NCI-H2171 (cell line): Measurements from ENCODE around the gene SLC2A6.

Experiments
- DNase-seq: peaks from one replicate; lab custom pipeline; 2025; lab: John Stamatoyannopoulos, UW

The SLC2A6 gene

DNA sequence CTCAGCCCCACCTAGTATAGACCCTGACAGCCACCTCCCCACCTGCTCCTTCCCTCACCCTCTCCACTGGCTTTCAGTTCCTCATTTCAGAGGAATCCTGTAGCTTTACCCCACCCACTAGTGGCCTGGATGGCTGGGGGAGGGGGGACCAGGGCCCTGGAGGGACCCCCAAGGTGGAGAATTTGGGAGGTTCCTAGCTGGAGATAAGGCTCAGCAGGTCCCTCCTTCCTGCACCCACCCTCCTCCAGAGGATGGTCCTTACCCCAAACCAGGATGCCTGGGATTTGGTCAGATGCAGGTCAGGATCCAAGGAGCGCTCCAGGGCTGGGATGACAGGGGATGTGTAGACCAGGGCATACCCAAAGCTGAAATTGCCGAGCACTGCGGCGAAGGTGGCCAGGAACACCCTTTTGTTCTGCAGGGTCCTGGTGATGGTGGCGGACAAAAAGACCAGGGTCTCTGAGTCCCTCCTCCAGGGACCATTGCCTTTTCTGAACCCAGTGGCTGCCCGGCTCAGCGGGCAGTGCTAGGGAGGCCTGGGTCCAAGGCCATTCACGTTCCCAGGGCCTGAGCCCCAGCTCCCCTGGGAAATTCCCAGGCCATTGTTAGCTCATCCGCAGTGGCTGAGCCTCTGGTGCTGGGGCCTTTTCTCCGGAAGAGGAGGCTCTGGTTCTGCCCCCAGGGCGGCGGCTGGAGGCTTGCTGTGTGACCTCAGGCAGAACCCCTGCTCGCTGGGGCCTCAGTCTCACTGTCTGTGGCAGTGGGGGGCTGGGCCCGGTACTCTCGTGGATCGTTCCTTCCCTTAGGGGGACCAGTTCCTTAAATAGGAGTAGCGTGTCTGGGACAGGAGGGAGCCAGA lies 678 bp downstream of the SLC2A6 start:
- no peak for DNase-seq

DNA sequence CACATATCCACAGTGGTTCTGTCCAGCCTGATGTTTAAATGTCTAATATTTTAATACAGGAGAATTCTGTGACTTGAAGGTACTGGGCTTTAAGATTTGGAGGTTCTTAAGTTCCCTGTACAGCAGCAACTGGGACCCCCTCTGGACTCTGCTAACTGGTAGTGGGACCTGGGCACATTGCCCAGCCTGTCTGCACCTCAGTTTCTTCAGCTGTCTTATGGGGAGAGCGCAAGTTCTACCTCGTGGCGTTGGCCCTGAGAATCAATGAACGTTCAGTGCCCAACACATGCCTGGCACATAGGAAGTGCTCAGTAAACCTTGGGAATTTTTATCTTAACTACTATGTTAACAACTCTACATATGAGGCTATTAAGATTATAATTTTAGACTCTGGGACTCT lies 1.4 kb downstream of the SLC2A6 start:
- no peak for DNase-seq

DNA sequence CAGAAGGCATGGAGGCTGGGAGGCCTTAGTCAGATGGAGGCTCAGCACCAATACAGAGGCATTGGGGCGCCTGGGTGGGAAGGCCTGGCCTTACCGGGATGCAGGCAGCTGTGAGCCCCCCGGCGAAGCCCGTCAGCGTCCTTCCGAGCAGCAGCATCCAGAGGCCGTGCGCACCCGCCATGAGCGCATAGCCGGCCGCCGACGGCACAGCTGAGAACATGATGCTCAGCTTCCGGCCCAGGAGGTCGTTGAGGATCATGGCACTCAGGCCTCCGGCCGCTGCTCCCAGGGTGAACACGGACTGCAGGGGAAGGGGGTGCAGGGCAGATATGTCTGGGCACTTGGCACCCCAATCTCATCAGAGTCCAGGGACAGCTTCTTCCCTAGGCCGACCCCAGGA lies 2.0 kb downstream of the SLC2A6 start:
- DNase-seq = no peak

DNA sequence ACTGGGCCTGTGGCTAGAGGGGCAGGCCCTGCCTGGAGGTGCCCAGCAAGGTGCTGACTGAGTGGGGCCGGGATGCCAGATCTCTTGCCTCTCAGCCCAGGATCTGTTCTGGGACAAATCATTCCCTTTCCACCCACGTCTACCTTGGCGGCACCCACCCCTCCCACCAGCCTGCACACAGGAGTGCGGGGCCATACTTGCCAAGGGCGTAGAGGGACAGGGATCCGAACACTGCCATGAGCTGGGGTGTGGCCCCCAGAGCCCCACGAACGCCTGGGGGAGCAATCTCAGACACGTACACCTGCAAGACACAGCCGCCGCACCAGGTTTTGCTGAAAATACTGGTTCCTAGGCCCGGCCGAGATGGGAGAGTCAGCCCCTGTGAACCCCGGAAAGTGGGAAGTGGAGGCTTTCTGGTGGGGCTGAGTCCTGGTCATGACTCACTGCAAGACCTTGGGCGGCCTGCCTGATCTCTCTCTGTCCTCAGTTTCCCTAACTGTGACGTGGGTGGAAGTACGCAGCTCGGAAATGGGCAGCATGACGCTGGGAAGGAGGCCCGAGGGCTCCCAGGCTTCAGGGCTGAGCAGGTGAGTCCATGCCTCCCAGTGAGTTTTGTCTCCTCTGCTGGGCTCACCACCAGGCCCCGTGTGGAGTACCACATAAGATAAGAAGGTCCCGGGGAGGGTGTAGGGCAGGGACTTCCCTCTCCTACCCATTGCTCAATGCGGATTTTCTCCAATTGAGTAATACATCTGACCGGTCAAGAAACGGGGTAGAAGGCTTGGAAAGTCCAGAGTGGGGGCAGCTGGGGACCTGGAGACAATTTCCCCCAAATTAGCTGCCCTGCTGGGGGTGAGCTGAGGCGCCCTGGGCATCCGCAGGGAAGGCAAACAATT lies 2.6 kb downstream of the SLC2A6 start:
- DNase-seq = no peak

DNA sequence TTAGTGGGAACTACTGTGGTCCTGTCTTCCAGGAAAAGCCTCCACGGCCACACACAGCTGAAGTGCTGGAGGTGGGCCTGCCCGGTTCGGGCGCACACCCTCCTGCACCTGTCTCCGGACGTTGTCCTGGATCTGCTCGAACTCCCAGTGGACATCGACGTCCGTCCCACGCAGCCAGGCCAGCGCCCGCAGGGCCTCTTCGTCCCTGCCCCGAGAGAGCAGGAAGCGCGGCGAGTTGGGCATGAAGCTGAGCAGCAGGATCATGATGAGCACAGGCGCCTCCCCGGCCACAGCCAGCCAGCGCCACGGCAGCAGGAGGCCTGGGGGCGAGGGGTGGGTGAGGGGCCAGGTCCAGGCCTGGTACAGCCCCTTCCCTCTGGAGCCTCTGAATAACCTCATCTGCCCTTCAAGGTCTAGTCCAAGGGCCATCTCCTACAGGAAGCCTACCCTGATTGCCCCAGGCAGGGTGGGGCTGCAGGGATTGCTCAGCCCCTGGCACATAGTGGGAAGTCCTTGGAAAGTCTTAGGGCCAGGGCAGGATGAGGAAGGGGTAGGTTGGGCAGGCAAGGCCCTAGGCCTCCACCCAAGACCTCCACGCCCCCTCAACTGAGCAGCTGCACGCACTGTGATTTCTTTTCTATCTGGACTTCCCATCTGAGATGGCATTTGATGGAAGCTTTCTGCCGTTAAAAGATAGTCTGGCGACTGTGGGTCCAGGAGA lies 3.4 kb downstream of the SLC2A6 start:
- no peak for DNase-seq

DNA sequence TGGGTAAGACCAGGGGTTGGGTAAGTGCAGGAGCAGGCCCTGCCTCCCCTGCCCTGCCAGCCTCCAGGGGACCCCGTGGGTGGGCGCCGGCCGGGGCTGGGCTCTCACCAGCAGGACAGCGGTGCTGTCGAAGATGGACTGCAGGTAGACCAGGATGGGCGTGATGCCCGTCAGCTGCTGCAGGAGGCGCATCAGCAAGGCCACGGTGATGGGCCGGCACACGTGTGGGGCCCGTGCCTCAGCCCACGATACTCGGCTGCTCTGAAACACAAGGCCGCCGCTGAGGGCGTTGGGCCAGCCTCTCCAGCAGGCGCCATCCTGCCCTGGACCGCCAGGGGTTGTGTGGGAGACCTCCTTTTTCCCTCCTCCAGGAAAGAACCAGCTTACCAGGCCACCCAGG lies 4.0 kb downstream of the SLC2A6 start:
- no peak for DNase-seq

DNA sequence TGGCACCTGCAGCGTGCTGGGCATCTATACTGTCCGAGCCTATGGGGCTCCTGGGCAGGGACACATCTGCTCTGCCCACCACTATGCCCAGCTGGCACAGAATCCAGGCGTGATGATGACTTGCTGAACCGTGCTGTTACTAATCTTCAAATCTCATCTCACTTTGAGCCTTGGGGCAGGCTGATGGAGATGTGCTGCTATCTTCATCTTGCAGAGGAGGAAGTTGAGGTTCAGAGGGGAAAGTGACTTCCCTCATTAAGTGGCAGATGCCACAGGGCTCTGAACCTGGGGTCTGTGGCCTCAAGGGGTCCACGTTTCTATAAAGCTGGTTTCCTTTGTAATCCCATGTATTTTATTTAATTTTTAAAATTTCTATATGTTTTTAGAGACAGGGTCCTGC lies 4.7 kb downstream of the SLC2A6 start:
- DNase-seq = no peak

DNA sequence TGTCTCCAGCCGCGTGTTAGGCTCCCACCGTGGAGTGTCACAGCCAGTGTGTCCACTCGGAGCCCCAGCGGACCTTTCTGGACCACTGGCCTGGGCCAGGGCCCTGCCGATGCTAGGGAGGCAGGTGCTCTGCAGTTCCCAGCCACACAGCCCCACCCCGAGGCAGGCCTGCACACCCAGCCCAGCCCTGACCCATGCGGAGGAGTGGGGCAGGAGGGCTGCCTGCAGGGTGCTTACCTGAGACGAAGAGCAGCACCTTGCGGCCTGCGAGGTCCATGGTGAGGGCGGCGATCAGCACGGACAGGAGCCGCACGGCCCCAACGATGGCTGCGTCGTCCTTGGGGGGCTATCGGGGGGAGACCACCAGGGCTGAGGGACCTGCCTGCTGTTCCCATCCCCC lies 5.2 kb downstream of the SLC2A6 start:
- no peak for DNase-seq

DNA sequence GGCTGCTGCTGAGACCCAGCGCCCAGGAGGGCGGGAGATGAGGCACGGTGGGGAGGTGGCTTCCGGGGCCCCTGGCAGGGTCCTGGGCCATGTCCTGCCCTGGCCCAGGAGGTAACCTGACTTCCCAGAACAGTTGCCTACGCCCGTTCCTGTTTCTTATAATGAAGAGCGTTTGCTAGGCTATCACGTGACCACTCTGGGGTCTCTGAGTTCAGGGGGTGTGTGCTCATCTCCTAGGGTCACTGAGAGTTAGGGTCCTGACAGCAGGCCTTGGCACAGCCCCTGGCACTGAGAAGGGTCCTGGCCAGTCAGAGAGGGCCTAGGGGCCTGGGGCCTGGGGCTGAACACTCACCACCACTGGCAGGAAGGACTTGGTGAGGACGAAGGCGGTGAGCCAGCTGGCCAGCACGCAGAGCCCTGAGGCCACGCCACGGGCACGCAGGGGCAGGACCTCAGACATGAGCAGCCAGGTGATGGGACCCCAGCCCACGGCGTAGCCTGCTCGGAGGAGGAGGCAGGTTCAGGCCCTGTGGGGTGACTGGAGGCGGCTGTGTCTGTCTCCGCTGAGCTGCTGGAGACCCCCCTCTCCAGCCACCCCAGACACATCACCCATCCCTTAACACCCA lies 6.0 kb downstream of the SLC2A6 start:
- DNase-seq = no peak

DNA sequence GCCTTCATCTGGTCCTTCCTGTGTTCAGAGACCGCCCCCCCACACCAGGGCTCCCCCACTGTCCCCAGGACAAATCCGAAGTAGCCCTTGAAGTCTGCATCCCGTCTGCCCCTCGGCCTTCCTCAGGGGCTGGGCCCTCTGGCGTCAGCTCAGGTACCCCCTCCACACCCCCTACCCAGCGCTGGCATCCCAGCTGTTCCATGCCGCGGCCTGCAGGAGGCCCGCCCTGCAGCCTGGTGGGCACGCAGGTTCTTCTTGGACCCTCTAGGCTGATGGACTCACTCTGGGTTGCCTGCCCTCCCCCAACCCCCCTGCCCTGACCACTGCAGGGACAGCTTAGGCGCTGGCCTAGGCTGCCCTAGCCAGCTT lies 6.6 kb downstream of the SLC2A6 start:
- no peak for DNase-seq

DNA sequence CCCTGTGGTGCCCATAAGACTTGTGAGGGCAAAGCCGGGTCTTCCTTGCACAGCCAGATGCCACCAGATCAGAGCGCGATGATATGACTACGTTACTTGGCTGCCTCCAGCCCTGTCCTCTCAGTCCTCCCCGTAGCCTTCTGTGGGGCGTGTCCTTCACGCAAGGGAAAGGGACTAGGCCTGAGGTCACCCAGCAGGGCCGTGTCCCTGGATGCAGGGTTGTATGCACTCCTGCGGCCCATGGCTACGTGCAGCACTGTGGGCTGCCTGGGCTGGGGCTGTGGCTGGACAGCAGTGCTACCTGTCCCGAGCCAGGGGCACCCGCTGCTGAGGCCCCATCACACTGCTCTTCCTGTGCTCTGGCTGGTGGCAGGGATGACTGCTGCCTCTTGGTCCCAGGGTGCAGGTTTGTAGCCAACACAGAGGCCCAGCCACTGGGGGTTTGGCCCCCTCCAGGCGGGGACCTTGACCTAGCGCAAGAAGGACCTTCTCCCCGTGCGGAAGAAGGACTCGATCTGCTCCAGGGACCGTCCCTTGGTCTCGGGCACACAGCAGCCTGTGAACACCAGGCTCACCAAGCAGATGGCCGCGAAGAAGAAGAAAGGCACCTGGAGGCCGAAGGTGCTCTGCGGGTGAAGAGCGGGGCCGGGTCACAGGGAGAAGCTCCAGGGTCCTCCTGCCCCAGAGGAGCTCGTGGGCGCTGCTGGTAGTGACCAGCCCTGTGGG lies 7.2 kb downstream of the SLC2A6 start:
- no peak for DNase-seq

DNA sequence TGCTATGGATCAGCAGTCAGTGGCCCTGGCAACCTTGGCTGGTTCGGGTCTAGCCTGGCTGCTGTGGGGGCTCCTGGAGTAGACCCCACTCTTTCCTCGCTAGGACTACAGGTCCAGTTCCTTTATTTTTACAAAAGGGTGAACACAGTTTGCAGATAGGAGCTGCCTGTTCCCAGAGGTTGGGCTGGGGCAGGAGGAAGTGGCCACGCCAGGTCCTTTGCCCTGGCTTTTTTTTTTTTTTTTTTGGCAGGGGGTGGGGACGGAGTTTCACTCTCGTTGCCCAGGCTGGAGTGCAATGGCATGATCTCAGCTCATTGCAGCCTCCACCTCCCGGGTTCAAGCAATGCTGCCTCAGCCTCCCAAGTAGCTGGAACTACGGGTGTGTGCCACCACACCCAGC lies 7.9 kb downstream of the SLC2A6 start:
- no peak for DNase-seq

DNA sequence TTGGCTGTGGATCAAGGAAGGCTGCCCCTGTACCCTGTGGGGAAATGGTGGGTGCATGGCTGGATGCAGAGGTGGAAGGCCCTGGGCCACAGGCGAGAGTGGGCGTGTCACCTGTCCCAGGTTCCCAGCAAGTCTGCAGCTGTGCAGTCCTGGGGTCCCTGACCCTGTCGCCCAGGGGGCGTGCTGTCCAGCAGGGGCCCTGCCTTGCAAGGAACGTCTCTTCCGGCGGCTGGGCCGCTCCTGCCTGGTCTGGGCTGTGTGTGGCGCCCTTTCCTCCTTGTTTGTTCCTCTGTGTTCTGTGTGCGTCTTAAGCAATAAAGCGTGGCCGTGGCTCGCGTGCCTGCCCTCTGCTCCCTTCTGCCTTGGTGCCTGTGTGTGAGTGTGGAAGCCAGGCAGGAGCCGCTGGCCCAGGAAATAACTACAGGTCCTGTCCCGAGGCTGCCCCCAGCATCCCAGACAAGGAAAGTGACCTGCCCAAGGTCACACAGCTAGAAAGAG lies 8.4 kb downstream of the SLC2A6 start:
- DNase-seq = no peak

DNA sequence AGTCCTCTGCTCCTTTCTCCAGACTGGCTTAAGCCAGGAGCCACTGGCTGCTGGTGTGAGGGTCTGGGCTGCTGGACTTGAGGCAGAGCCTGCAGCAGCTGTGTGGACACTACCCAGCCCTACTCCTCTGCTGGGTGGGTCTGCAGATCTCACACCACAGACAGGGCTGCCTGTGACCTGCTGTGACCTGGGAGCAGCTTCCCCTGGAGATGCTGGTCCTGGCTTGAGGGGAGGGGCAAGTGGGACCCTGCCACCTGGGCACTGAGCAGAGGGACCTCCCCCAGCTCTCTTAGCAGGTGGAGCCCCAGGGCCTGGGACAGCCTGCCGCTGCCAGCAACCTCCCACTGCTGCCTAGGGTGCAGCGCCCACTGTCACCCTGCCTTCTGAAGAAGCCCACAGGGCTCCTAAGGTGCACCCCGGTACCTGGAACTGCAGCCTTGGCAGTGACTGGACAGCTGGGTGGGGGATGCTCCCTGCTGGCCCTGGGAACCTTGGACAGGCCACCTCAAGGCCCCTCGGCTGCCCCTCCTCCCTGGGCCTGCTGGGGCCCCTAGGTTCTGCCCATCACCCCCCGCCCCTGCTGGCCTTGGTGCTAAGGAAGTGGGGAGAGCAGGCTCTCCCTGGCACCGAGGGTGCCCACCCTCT lies 10.0 kb downstream of the SLC2A6 start:
- no peak for DNase-seq

DNA sequence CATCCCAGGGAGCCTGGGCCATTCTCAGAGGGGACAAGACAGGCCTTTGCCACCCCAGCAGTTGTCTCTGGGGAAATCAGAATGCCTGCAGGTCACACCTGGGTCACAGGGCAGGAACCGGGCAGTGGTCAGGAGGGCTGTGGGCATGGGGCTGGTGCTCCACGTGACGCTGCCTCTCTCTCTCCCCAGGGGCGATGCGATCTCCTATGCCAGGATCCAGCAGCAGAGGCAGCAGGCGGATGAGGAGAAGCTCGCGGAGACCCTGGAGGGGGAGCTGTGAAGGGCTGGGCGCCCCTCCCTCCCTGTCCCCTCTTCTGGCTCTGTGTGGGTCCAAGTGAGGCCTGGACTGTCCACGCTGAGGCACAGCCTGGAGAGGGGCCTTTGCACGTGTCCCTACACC lies 10.5 kb downstream of the SLC2A6 start:
- no peak for DNase-seq

DNA sequence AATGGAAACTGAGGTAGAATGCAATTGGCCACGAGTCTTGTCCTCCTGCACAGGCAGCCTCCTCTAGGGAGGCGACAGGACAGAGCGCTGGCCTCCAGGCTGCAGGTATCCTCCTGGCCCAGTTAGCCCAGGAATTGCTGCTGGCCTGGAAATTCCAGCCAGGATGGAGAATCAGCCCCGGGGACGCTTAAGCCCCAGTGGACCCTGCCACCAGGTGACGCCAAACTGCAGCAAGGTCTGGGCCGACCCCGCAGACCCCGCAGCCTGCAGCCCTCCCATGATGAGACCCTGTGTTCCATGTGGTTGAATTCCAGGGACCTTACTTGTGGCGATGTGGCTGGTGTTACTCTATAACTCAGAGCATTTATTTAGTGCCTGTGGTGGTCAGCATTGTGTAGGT lies 11.8 kb downstream of the SLC2A6 start:
- DNase-seq = no peak

DNA sequence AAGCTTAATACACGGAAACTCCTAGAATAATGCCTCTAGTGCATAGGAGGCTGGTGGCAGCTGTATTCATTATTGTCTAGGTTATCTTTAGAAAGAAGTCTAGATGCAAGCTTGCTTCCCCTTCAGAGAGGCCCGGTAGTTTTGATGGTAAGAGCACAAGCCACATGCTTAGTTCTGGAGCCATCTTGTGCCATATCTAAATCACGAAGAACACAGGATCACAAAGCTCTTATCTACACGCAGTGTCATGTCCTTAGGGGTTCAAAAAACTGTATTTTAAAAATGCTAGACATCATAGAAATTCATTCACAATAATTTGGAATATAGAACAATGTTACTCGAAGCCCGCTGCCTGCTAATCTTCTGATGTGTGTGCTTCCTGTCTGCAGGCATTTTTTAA lies 12.9 kb downstream of the SLC2A6 start:
- no peak for DNase-seq

DNA sequence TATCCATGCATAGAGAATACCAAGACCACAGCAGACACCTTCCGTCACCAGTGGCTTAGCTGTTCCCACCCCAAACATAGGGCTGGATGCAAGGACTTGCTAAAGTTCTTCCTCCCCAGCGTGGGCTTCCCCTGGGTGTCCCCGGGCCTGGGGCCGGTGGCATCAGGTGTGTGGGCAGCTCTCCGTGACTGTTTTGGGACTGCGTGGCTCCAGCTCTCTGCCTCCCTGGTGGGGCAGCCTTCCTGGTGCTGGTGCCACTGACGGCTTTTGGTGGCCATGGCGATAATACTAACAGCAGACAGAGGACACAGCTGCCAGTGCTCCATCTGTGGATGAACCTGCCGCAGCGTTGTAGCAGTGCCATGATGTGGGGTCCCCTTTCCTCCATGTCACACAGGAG lies 14.3 kb downstream of the SLC2A6 start:
- no peak for DNase-seq

DNA sequence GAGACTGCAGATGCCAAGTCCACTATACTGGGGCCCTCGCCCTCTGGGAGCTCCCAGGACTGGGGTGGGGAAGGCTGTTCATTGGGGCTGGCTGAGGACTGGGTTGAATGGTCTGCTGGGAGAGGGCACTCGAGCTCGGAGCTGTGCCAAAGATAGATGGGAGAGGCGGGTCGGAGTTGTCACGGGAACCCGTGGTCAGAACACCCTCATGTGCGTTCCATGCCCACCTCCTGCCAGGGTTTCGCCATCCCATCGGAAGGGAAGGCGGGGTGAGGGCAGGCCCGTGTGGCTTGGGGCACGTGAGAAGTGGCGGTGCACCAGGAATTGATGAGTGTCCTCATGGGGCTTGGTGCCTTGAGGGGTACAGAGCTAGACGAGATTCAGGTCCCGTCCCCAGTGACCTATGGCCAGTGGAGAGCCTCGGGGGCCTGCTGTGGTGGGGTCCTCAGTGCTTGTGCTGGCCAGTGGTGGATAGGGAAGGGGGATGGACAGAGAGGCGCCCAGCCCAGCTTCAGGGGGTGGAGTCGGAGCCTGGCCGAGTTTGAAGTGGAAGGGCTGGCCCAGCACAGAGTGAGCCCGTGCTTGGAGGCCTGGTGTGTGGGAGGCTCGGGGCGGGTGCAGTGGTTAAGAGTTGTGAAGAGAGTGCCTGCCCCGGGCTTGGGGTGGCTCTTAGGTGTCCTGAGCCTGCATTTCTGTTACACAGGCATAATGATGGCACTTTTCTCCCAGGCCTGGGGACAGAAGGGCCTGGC lies 14.9 kb downstream of the SLC2A6 start:
- DNase-seq = no peak

DNA sequence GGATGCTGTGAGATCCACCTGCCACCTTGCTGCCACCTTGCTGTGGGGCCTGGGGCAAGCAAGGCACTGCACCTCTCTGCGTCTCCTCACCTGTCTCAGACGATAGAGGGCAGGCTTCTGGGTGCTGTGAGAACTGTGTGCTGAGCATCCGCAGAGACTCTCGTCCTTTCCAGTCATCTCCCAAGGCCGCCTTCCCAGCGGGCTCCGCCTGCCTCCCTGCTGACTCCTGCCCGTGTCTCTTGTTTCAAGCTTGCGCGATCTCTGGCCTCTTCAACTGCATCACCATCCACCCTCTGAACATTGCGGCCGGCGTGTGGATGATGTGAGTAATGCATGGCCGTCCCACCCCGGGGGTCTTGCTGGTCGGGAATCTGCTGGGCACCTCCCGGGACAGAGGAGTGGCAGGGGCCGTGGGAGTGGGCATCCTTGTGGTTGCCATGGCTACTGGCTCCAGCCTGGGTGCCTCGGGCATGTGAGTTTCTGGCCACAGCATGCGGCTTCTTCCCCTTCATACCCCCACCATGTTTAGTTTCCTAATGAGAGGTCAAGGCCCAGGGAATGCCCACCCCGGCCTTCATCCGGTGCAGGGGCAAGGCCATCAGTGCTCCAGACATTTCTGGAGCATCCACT lies 15.6 kb downstream of the SLC2A6 start:
- peak; percentile 52 for DNase-seq
